HG03520 (cell line): ENCODE data around the gene SIGLEC14.
"Not testable (repeated sequence)": the region's sequence is repeated elsewhere in the genome, so short reads cannot be mapped to it uniquely, and the experiment has no call there.

Experiments used
- ATAC-seq: cut with Tn5 transposase; IDR thresholded peaks from one replicate; pipeline ENCODE4 v1.9.1; 2021; ENCODE audit warnings: mild to moderate bottlenecking, moderate library complexity; ENCODE audit not compliant: unreplicated experiment

Gene SIGLEC14

GRCh38 chr19:51646730-51647129, at the start of gene SIGLEC14:
Gene SIGLEC14, minus strand, starts transcription at chr19:51646825. Its CDS starts 66 bp downstream, at chr19:51646759.
- not testable (repeated sequence) for ATAC-seq

DNA sequence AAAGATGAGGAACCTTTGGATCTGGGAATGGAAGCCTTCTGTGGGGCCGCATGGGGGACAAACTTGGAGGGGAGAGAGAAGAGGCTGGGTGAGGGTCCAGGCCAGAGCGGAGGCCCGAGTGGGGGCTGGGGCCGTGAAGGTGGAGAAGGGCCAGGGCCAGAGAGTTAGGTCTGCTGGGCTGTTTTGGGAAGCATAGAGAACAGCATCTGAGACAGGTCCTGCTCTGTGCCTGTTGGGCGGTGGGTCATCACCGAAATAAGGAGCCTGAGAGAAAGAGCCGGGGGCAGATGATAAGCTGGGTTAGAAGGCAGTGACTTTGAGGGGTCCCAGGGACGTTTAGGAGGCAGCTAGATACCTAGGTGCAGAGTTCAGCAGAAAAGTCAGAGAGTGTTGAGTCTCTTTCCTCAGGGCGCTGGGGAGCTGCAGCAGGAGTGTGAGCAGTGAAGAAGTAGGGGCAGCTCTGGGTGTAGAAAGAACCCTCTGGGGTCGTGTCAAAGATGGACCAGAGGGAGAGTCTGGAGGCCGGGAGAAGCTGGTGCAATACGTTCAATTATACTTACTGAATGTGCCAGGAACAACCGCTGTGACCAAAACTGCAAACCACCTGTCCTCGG, 49.2 kb upstream of the SIGLEC14 start:
- ATAC-seq: no peak

GRCh38 chr19:51695088-51695487, 48.5 kb upstream of the SIGLEC14 start:
- no peak for ATAC-seq

DNA sequence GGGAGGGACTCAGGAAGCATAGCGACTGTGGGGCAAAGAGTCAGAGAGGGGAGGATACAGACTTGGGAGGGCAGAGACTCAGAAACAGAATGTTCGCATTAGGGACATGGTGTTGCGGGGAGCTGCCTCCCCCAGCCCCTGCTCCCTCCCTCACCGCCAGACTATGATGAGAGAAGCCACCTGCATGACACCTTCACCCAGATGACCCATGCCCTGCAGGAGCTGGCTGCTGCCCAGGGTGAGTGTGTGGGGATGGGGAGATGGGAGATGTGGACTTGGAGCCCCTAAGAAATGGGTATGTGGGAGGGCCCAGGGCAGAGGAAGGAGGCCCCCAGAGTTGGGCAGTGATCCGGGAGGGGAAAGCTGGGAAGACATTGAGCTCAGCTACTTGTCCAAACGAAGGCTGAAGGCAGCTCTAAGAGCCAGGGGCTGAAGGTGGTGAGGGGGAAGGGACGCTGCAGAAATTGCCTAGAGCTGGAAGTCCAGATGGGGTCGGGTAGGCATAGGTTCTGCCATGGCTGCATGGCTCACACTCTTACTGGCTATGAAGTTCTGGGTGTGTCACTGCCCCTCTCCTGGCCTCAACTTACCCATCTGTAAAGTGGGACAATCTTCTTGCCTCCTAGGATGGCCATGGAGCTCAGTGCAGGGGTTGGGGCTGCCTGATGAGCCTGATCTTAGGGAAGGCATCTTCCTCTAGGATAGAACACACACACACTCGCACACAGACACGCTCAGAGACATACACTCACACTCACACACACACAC, 47.9 kb upstream of the SIGLEC14 start:
- no peak for ATAC-seq

DNA sequence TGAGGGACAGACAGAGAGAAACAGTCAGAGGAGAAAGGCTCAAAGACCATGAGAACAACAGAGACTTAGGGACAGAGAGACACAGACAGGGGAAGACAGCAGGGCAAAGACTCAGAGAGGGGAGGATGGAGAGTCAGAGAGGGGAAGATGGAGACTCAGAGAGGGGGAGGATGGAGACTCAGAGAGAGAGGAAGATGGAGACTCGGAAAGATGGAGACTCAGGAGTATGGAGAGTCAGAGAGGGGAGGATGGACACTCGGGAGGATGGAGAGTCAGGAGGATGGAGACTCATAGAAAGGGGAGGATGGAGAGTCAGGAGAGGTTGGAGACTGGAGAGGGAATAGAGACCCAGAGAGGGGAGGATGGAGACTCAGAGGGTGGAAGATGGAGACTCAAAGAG, 47.2 kb upstream of the SIGLEC14 start:
- ATAC-seq: no peak

GRCh38 chr19:51693260-51693659, 46.6 kb upstream of the SIGLEC14 start, which contains the start of gene SPACA6:
Gene SPACA6, plus strand, starts transcription at chr19:51693330. Its CDS starts 197 bp downstream, at chr19:51693527.
- ATAC-seq: no peak

- ATAC-seq: no peak
These were observed 45.8 kb upstream of the SIGLEC14 start for GRCh38 chr19:51692468-51692867.

GRCh38 chr19:51691584-51692428, 45.2 kb upstream of the SIGLEC14 start:
- ATAC-seq: no peak

DNA sequence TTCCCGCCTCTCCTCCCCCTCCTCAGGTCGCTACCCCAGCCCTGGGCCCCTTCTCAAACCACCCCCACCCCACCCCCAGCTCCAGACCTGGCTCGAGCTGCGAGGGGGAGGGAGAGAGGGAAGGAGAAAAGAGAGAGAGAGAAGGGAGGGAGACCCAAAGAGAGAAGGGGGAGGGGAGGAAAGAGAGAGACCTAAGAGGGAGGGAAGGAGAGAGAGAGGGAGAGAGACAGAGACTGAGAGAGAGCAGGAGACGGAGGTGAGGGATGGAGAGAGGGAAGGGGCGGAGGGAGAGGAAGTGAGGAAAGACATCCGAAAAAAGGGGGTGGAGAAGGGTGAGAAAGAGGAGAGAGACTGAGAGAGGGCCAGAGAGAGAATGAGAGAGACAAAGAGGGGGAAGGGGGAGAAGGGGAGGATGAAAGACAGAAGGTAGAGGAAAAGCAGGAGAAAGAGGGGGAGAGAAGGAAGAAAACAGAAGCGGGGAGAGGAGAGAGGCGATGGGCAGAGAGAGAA, 44.5 kb upstream of the SIGLEC14 start:
- ATAC-seq: no peak

GRCh38 chr19:51690454-51691073, 43.9 kb upstream of the SIGLEC14 start:
- ATAC-seq: no peak

- ATAC-seq: no peak
These were observed 43.3 kb upstream of the SIGLEC14 start for GRCh38 chr19:51689751-51690453.

GRCh38 chr19:51688671-51689571, 42.3 kb upstream of the SIGLEC14 start:
- no peak for ATAC-seq

DNA sequence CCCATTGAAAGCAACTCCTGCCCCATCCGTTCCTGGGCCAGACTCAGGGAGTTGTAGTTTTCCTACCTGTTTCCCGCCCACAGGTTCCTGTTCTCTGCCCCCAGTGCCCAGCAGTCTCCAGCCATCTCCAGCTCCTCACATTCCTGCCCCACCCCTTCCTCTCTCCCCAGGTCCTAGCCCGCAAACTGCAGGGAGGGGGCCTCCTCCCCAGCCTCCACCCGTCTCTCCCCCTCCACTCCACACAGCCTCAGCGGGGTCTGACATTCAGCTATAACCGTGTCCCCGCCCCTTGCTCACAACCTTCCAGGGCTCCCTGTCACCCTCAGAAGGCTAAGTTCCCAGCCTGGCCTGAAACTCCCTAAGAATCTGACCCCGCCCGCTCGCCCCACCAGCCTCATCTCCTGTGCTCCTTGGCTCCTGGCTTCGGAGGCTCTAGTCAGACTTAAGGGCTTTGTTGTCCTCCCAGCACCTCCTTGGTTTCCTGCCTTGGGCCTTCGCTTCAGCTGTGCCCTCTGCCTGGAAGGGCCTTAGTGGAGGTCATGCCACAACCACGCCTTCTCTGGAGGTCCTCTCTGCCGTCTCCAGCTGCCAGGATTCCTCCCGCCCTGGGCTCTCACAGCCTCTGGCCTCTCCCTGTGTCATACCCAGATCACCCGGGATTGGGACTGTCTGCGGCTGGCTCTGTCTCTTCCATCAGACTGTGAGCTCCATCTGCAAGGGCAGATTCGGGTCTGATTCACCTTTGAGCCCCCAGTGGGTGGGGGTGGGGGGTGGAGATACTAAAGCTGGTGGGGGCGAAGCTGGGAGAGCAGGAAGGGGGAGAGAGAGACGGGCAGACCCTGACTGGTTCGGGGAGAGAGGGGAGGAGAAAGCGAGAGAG, 41.4 kb upstream of the SIGLEC14 start:
- ATAC-seq: no peak

DNA sequence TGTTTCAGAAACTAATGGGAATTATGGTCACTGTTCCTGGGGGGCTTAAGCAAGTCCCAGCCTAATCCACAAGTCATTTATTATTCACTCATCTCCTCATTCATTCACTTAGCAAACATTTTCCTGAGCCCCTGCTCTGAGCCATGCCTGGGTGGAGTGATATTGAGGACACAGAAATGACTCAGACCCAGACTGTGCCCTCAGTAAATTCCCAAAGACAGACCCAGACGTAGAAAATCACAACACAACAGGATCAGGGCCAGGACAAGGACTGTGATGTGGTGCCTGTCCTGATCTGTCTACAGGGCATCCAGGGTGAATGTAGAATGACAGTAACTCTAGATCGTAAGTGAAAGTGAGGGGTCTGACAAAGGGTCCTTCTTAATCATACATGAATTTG, 39.5 kb upstream of the SIGLEC14 start:
- ATAC-seq: no peak

- no peak for ATAC-seq
These were observed 34.8 kb upstream of the SIGLEC14 start for GRCh38 chr19:51681286-51681941.

DNA sequence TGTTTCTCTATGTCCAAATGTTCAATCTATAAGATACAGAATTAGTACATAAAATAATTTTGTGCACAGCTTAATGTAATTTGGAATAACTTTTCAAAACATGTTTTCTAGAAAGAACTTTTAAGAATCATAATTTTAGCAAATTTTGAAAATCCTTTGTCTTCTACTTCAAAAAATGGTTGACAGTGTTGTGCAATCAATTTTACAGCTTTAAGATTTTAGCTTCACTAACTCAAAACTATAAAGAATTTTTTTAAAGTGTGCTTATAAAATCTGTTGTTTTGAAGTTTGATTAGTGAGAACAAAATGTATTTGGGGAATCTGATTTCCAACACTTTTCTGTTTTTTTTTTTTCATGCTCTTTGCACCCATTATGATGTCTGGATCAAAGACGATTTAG, 33.8 kb upstream of the SIGLEC14 start:
- no peak for ATAC-seq

- no peak for ATAC-seq
These were observed 30.0 kb upstream of the SIGLEC14 start for GRCh38 chr19:51676566-51677083.
